HG03175 (cell line): ENCODE measurements around the gene PACSIN2.

Source experiments
- ATAC-seq: cut with Tn5 transposase; IDR thresholded peaks from one replicate; pipeline ENCODE4 v1.9.1; 2021; ENCODE audit warnings: mild to moderate bottlenecking, moderate library complexity; ENCODE audit not compliant: unreplicated experiment

PACSIN2 gene

DNA sequence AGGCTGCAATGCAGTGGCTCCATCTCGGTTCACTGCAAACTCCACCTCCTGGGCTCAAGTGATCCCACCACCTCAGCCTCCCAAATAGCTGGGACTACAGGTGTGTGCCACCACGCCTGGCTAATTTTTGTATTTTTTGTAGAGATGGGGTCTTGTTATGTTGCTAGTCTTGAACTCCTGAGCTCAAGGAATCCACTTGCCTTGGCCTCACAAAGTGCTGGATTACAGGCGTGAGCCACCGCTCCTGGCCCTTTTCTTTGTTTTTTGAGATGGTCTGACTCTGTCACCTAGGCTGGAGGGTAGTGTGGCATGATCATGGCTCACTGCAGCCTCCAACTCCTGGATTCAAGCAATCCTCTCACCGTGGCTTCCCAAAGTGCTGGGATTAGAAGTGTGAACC is 178.9 kb downstream of the PACSIN2 start:
- ATAC-seq: no peak

DNA sequence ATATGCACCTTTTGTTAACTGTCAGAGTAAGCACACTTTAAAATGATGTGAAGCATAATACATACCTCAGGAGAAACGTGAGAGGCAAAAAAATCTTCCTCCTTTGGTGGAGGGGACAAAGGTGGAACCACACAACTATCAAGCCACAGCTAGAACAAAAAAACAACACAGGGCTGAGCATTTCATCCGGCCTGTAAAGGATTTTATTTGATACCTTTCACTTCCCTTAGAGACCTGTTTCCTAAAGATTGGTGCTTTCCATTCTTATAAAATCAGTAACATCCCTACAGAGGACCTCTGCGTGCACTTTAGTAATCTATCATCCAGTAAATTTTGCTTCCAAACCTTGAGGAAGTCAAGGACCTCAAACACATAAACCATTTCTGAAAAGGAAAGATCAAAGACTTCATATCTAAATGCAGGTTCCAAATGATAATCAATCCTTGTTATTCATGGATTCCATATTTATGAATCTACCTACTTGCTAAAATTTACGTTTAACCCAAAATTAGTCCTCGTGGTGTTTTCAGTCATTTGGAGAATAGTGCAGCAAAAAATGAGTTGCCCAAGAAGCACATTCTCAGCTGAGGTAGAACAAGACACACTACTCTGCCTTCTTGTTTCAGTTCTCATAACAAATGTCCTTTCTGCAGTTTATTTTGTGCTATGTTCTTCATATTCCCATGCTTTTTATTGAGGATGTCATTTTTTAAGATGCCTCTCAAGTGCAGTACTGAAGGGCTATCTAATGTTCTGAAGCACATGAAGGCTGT is 180.6 kb downstream of the PACSIN2 start:
- ATAC-seq: no peak

DNA sequence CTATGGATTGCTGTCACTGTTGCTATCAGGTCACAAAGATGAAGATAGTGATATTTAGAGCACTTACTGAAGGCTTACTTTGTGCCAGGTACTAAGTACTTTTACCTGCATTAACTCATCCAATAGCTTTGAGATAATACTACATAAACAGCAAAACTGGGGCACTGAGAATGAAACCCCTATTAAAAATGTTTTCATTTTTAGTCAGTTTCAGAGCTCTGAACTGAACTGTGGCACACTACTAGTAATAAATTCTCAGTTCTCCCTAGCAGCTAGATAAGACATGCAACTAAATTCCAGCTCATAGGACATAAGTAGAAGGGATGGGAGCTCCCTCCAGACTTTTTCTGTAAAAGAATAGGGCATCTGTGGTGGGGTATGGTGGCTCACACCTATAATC is 181.8 kb downstream of the PACSIN2 start:
- ATAC-seq: no peak

DNA sequence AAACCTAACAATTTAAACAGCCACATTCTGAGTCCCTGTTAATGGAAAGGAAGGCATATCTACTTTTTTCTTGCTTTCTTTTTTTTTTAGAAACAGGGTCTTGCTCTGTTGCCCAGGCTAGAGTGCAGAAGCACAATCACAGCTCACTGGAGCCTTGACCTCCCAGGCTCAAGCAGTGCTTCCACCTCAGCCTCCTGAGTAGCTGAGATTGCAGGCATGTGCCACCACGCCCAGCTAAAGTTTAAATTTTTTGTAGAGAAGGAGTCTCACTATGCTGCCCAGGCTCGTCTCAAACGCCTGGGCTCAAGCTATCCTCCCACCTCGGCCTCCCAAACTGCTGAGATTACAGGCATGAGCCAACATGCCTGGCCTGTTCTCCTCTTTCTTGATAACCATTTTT is 183.2 kb downstream of the PACSIN2 start:
- ATAC-seq: no peak

DNA sequence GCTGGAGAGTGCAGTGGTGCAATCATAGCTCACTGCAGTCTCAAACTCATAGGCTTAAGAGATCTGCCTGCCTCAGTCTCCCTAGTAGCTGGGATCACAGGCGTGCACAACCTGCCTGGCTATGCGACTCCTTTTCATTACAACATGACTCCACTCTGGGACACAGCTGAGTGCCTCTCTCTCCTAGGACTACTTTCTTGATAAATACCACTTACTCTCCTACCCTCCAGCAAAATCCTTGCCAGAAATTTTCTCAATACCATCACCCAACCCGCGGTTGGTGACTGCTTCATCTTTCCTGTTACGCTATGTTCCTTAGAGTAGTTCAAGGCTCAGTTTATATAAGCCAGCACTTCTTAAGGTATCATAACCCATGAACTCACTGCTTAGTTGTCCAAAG is 184.8 kb downstream of the PACSIN2 start:
- ATAC-seq: no peak

DNA sequence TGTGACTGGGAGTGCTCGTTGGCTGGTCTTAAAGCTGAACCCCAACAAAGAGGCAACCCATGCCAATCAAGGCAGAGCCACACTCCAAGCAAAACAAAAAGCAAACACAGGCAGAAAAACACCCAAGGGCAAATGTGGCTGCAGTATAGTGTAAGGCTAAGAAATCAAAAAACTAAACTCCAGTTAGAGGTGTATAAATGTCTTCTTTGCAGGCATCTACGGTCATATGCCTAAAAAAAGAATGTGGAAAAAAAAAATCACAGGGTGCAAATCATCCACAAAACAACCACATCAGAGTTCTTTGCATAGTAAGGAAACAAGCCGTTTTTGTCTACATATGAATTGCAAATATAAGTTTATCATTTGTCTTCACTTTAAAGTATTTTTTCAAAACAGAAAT is 185.6 kb downstream of the PACSIN2 start:
- ATAC-seq: no peak

DNA sequence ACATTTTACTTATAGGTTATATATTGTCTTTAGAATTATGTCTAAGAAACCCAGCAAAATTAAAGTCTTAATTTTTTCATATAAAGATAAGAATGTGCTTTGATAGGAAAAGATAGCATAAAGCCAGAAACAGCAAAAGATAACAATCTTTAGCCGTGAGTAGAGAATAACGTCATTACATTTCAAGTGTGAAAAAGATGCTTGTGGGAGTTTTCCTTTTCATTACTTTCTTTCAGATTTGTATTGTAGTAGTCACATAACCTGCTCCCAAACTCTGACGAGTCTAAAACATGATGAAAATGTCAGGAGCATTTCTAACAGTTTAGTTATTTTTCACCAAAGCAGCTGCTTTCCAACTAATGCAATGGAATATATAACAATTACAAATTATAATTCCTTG is 189.2 kb downstream of the PACSIN2 start:
- ATAC-seq: no peak

DNA sequence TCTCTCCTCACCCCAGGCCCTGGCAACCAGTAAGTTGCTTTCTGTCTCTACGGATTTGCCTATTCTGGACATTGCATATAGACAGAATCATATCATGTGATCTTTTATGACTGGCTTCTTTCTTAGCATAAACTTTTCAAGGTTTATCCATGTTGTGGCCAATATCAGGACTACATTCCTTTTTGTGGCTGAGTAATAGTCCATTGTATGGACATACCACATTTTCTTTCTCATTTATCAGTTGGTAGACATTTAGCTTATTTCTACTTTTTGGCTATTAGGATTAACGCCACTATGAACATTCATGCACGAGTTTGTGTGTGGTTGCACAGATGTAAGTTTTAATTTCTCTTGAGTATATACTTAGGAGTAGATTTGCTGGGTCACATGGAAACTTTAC is 193.6 kb downstream of the PACSIN2 start:
- no peak for ATAC-seq

DNA sequence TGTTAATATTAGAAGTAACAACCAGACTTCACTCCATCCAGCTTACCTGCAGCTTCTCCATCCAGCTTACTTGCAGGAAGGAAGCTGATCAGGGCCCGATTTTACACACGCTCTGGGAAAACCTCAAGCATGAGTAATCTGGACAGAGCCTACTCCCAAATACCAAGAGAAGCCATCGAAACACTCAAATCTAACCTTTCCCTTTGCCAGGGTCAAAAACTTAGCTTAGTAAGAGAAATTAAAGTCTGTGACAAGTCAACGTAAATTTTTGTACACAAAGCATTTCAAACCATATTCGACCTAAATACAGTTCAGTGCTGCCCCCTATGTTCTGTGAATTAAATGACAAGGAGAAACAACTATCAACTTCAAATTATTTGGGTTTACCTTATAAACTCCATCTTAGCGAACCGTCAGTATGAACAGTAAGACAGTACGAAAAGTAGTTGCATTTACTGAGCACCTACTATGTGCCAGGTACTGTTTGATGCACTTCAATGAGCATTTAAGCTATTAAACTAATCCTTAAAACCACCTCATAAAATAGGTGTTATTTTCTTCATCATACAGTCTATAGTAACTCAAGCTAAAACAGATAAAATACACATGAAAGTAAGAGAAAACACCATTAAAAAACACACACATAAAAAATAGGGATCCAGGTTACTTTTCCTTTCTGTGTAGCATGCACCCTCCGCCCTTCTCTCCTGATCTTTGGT is 194.7 kb downstream of the PACSIN2 start:
- ATAC-seq: no peak
